ENCODE data around the gene TMF1.
A peak's percentile ranks its signal among the peaks of the same experiment; 100 is the strongest.

- TF ChIP-seq POLR2A (IDR thresholded peaks at IDR 0.05; ENCODE audit: low read length) (peak; percentile 75), GATA1 (IDR thresholded peaks at IDR 0.05; ENCODE audit: low read depth, low read length) (no peak)
Measured at GRCh38 chr3:69052472-69052898, 352 bp upstream of the TMF1 start.
